ENCODE results near the gene COL7A1. TPM values are rescaled to one million over a fixed set of nuclear protein-coding genes. Genes with fewer than 3 reads are reported as not detected.
"Not testable (repeated sequence)": the region's sequence is repeated elsewhere in the genome, so short reads cannot be mapped to it uniquely, and the experiment has no call there.

COL7A1 gene
- total RNA-seq, 2 donors from 2014 or later: 0.73 to 0.94 TPM

DNA sequence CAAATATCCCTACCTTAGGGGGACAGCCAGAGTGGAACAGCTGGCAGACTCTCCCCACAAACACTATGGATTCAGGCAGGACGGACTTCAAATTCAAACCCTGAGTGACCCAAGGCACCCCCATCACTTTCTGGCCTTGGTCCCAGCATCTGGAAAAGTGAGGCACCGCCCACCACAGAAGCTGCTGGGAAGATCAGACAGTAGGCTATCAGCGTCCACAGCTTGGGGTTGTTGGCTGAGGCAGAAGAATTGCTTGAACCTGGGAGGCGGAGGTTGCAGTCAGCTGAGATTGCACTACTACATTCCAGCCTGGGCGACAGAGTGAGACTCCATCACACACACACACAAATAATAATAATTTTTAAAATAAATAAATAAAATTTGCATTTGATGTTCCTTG is 47.0 kb downstream of the COL7A1 start:
- DNase-seq (no peak), ATAC-seq (no peak)
- H3K9me3 ChIP-seq (ENCODE audit: control insufficient read depth, low read length, poor library complexity, severe bottlenecking): no peaks in the 10 kb centered on the region
- Mint-ChIP-seq H3K27ac (no peak overlapping the region), H3K4me1 (peaks cover 8% of the 10 kb centered on the region), H3K4me3 (no peak overlapping the region), H3K27me3 (no peaks in the 10 kb centered on the region), H3K36me3 (ENCODE audit: low read depth) (no peaks in the 10 kb centered on the region)

DNA sequence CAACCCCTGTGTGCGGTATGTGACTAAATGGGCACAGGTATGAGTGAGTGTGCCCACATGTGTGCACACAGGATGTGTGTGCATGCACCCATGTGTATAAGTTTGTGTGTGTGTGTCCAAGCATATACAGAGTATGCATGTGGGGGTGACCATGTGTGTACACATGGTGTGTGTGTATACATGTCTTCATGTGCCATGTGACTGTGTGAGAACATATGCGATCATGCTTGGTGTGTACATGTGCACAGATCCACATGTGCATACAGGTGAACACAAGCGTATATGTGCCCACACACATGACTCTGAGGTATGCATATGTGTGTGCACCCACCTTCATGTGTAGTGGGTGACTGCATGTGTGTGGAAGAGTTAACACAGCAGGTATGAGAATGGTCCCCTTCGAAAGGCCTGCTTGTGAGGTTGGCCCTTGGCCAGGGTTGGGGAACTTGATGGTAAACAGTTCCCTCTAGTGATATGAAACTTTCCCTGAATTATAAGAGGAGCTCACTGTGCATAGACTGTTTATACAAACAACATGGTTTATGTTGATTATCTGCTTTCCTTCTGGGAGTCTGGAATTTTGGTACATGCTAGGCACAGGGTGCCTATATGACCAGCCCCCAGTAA is 48.8 kb downstream of the COL7A1 start:
- Mint-ChIP-seq H3K27me3 (no peaks in the 10 kb centered on the region), H3K4me3 (no peak overlapping the region), H3K4me1 (peaks cover 8% of the 10 kb centered on the region), H3K36me3 (ENCODE audit: low read depth) (no peaks in the 10 kb centered on the region), H3K27ac (no peak overlapping the region)
- no peaks in the 10 kb centered on the region for H3K9me3 ChIP-seq (ENCODE audit: control insufficient read depth, low read length, poor library complexity, severe bottlenecking)
- DNase-seq (no peak), ATAC-seq (no peak)

DNA sequence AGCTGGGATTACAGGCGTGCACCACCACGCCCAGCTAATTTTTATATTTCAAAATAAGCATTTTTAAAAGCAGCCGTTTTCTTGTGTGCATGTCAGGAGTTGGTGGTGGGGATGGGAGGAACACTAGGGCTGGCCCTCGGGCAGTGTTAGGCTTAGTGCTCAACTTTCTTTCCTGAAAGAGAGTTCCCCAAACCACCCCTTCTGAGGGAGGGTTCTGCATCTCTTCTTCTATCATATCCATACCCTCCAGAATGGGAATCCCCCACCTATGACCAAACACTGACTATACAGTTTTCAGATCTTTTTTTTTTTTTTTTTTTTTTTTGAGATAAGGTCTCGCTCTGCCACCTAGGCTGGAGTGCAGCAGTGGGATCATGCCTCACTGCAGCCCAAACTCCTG is 51.0 kb downstream of the COL7A1 start:
- ATAC-seq: no peak
- no peak overlapping the region for H3K4me3 Mint-ChIP-seq

DNA sequence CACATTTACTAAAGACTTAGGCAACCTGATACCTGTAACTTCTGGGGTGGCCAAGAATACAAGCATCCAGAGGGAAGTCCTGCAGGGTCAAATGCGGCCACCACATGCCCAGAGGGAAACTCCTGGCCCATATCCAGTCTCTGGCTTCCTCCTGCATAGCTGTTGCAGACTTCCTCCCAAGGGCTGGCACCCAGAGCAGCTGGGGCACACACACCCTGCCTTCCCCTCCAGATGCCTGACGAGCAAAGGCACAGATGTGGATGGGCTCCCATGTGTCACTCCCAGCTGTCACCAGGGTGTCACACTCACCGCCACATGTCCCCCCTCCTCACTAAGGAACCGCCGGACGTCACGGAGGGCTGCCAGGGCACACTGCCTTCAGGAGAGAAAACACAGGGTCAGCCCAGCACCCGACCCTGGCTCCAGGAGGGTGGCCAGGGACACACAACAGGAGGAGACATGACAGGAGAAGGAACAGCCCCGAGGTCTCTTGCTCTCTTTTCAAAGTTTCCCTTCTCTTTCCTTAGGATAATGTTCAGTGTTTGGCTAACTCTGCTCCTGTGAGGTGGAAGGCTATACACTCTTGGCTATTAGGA is 51.8 kb downstream of the COL7A1 start:
- no peaks in the 10 kb centered on the region for H3K27me3 Mint-ChIP-seq
- DNase-seq (no peak), ATAC-seq (no peak)
- peaks cover 7% of the 10 kb centered on the region for H3K4me1 Mint-ChIP-seq
- no peaks in the 10 kb centered on the region for H3K36me3 Mint-ChIP-seq (ENCODE audit: low read depth)
- no peak overlapping the region for H3K27ac Mint-ChIP-seq
- H3K4me3 Mint-ChIP-seq: no peak overlapping the region
- no peaks in the 10 kb centered on the region for H3K9me3 ChIP-seq (ENCODE audit: control insufficient read depth, low read length, poor library complexity, severe bottlenecking)

More for the DNA sequence above, 51.0 kb downstream of the COL7A1 start:
- no peak for DNase-seq
- no peaks in the 10 kb centered on the region for H3K36me3 Mint-ChIP-seq (ENCODE audit: low read depth)
- no peaks in the 10 kb centered on the region for H3K9me3 ChIP-seq (ENCODE audit: control insufficient read depth, low read length, poor library complexity, severe bottlenecking)
- no peaks in the 10 kb centered on the region for H3K27me3 Mint-ChIP-seq
- H3K4me1 Mint-ChIP-seq: peaks cover 11% of the 10 kb centered on the region
- H3K27ac Mint-ChIP-seq: no peak overlapping the region

DNA sequence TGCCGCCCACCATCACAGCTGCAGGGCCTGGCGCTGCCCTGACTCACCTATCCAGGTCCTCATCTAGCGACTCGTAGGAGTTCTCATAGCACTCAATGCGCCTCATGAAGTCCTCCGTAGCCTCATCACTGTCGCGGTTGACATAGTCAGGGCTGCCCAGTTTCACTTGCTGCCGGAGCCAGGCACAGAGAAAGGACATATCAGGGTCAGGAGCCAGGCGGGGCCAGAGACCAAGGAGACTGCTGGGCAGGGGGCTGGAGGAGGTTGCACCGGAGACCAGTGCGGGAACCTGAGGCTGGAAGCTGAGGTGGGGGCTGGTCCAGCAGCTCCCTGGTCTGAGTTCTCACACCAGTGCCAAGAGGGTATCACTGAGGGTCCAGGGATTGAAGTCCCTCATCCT is 56.7 kb downstream of the COL7A1 start:
- Mint-ChIP-seq H3K4me1 (peaks cover 6% of the 10 kb centered on the region), H3K27ac (no peak overlapping the region), H3K36me3 (ENCODE audit: low read depth) (no peaks in the 10 kb centered on the region), H3K4me3 (no peak overlapping the region), H3K27me3 (no peaks in the 10 kb centered on the region)
- no peak for ATAC-seq
- DNase-seq: no peak
- no peaks in the 10 kb centered on the region for H3K9me3 ChIP-seq (ENCODE audit: control insufficient read depth, low read length, poor library complexity, severe bottlenecking)

DNA sequence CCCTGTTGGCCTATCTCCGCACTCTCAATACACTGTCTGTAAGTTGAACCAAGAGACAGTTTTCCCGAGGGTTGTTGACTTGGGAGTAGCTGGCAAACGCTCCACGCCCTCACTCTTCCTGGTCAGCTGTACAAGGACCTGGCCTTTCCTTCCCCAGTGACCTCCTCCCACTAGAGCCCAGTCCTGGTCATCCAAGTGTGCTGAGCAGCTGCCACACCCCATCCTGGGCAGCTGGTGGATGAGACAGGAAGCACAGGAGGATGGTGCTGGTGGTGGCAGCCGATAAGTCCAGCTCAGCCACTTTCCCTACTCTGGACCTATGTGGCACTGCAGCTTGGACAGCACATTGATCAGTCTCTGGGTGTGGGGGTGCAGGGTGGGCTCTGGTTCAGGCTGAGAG is 58.3 kb downstream of the COL7A1 start:
- DNase-seq (no peak), ATAC-seq (no peak)
- H3K4me1 Mint-ChIP-seq: peaks cover 6% of the 10 kb centered on the region
- no peaks in the 10 kb centered on the region for H3K27me3 Mint-ChIP-seq
- H3K4me3 Mint-ChIP-seq: no peak overlapping the region
- H3K9me3 ChIP-seq (ENCODE audit: control insufficient read depth, low read length, poor library complexity, severe bottlenecking): no peaks in the 10 kb centered on the region
- no peak overlapping the region for H3K27ac Mint-ChIP-seq
- H3K36me3 Mint-ChIP-seq (ENCODE audit: low read depth): no peaks in the 10 kb centered on the region

DNA sequence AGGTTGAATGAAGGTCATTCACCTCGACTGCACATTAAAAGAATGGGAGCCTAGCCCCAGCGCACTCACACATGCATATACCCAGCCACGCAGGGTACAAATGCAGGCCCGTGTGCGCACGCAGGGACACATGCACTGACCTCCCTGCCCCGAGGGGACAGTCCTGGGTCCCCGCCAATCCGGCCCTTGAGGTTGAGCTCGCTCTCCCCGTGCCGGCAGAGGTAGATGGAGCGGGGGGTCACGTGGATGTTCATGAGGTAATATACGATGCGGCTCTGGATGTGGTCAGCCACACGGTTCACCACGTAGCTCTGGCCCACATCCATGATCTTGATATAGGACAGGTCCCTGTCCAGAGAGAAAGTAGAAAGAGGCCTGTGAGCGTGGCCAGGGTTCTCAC is 59.0 kb downstream of the COL7A1 start:
- Mint-ChIP-seq H3K27ac (no peak overlapping the region), H3K27me3 (no peaks in the 10 kb centered on the region), H3K36me3 (ENCODE audit: low read depth) (no peaks in the 10 kb centered on the region), H3K4me3 (no peak overlapping the region), H3K4me1 (peaks cover 6% of the 10 kb centered on the region)
- no peaks in the 10 kb centered on the region for H3K9me3 ChIP-seq (ENCODE audit: control insufficient read depth, low read length, poor library complexity, severe bottlenecking)
- ATAC-seq: no peak
- no peak for DNase-seq

DNA sequence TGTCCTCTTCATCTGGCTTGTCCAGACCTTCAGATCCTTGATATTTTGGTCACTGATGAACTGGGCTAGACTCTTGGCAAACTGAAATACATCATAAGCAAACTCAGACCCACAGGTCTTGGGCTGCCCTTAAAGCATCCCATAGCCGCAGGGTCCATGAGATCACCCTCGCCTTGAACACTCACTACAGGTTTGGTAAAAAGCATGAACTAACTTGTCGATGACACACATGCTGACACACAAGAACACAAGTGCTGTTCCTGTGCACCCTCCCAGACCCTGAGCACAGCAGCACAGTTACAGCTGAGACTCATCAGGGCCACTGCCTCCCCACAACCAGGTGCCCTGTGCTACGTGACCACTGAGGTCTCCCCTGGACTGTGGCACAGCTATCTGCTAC is 59.6 kb downstream of the COL7A1 start:
- Mint-ChIP-seq H3K4me3 (no peak overlapping the region), H3K36me3 (ENCODE audit: low read depth) (no peaks in the 10 kb centered on the region), H3K27me3 (no peaks in the 10 kb centered on the region), H3K4me1 (peaks cover 6% of the 10 kb centered on the region), H3K27ac (no peak overlapping the region)
- ATAC-seq (no peak), DNase-seq (no peak)
- no peaks in the 10 kb centered on the region for H3K9me3 ChIP-seq (ENCODE audit: control insufficient read depth, low read length, poor library complexity, severe bottlenecking)

DNA sequence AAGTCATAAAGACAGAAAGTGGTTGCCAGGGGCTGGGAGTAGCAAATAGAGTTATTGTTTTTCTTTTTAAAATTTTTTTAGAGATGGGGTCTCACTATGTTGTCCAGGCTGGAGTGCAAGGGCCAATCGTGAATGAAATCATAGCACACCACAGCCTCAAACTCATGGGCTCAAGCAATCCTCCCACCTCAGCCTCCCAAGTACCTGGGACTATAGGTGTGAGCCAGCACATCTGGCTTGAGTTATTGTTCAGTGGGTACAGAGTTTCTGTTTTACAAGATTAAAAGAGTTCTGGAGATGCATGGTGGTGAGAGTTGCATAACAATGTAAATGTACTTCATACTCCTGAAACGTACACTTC is 62.2 kb downstream of the COL7A1 start:
- peaks cover 3% of the 10 kb centered on the region for H3K4me1 Mint-ChIP-seq
- H3K4me3 Mint-ChIP-seq: no peak overlapping the region
- peaks cover 2% of the 10 kb centered on the region for H3K36me3 Mint-ChIP-seq (ENCODE audit: low read depth)
- ATAC-seq: no peak
- DNase-seq: no peak
- no peaks in the 10 kb centered on the region for H3K27me3 Mint-ChIP-seq
- H3K9me3 ChIP-seq (ENCODE audit: control insufficient read depth, low read length, poor library complexity, severe bottlenecking): no peaks in the 10 kb centered on the region
- H3K27ac Mint-ChIP-seq: no peak overlapping the region

DNA sequence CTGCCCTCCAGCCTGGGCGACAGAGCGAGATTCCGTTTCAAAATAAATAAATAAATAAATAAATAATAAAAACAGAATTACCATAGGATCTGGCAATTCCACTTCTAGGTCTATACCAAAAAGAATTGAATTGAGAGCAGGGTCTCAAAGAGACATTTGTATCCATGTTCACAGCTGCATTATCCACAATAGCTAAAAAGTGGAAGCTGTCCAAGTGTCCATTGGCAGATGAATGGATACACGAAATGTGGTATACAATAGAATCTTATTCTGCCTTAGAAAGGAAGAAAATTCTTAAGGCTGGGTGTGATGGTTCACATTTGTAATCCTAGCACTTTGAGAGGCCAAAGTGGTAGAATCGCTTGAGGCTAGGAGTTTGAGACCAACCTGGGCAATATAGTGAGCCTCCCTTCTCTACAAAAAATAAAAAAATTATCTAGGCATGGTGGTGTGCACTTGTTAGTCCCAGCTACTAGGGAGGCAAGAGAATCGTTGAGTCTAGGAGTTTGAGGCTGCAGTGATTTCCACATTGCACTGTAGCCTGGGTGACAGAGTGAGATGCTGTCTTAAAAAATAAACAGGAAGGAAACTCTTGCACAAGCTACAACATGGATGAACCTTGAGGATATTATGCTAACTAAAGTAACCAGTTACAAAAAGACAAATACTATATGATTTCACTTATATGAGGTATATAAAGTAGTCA is 62.7 kb downstream of the COL7A1 start:
- H3K27me3 Mint-ChIP-seq: no peaks in the 10 kb centered on the region
- H3K4me3 Mint-ChIP-seq: no peak overlapping the region
- ATAC-seq (no peak), DNase-seq (no peak)
- H3K9me3 ChIP-seq (ENCODE audit: control insufficient read depth, low read length, poor library complexity, severe bottlenecking): no peaks in the 10 kb centered on the region
- no peak overlapping the region for H3K27ac Mint-ChIP-seq
- H3K36me3 Mint-ChIP-seq (ENCODE audit: low read depth): peaks cover 2% of the 10 kb centered on the region
- H3K4me1 Mint-ChIP-seq: peaks cover 3% of the 10 kb centered on the region

DNA sequence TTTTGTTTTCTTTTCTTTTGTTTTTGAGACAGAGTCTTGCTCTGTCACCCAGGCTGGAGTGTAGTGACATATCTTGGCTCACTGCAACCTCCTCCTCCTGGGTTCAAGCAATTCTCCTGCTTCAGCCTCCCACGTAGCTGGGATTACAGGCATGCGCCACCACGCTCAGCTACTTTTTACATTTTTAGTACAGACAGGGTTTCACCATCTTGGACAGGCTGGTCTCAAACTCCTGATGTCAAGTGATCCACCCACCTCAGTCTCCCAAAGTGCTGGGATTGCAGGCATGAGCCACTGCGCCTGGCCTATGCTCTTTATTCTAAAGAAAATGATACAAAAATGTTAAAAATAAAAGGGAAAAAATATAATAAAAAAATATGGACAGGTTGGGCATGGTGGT is 64.4 kb downstream of the COL7A1 start:
- not testable (repeated sequence) for H3K36me3 Mint-ChIP-seq (ENCODE audit: low read depth); H3K27ac Mint-ChIP-seq; H3K4me3 Mint-ChIP-seq; H3K4me1 Mint-ChIP-seq; DNase-seq; H3K27me3 Mint-ChIP-seq; H3K9me3 ChIP-seq (ENCODE audit: control insufficient read depth, low read length, poor library complexity, severe bottlenecking); ATAC-seq

DNA sequence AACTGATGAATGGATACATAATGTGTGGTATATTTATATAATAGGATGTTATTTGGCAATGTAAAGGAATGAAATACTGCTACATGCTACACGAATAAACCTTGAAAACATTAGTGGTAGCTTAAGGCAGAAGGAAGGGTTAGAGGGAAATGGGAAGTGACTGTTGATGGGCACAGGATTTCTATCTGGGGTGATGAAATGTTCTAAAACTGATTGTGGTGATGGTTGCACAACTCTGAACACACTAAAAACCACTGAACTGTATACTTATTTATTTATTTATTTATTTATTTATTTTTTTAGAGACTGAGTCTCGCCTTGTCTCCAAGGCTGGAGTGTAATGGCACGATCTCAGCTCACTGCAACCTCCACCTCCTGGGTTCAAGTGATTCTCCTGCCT is 66.4 kb downstream of the COL7A1 start:
- Mint-ChIP-seq H3K27me3 (no peaks in the 10 kb centered on the region), H3K27ac (no peak overlapping the region), H3K4me3 (no peak overlapping the region), H3K4me1 (peaks cover 4% of the 10 kb centered on the region), H3K36me3 (ENCODE audit: low read depth) (peaks cover 2% of the 10 kb centered on the region)
- no peak for DNase-seq
- H3K9me3 ChIP-seq (ENCODE audit: control insufficient read depth, low read length, poor library complexity, severe bottlenecking): no peaks in the 10 kb centered on the region
- ATAC-seq: no peak

DNA sequence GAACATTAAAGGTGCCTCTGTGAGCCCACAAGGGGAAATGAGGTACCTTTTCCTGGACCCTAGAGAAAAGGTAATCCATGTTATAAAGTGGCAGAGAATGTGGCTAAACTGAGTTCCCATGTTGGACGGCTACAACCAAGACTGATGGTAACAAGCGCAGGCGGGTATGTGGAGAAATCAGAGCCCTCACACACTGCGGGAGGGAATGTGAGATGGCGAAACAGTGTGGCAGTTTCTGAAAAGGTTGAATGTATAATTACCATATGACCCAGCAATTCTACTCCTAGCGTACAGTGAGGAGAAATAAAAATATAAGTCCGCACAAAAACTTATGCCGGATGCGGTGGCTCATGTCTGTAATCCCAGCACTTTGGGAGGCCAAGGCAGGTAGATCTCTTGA is 67.1 kb downstream of the COL7A1 start:
- no peaks in the 10 kb centered on the region for H3K27me3 Mint-ChIP-seq
- DNase-seq: no peak
- H3K9me3 ChIP-seq (ENCODE audit: control insufficient read depth, low read length, poor library complexity, severe bottlenecking): no peaks in the 10 kb centered on the region
- H3K36me3 Mint-ChIP-seq (ENCODE audit: low read depth): peaks cover 2% of the 10 kb centered on the region
- peaks cover 4% of the 10 kb centered on the region for H3K4me1 Mint-ChIP-seq
- no peak overlapping the region for H3K4me3 Mint-ChIP-seq
- no peak for ATAC-seq
- H3K27ac Mint-ChIP-seq: no peak overlapping the region

DNA sequence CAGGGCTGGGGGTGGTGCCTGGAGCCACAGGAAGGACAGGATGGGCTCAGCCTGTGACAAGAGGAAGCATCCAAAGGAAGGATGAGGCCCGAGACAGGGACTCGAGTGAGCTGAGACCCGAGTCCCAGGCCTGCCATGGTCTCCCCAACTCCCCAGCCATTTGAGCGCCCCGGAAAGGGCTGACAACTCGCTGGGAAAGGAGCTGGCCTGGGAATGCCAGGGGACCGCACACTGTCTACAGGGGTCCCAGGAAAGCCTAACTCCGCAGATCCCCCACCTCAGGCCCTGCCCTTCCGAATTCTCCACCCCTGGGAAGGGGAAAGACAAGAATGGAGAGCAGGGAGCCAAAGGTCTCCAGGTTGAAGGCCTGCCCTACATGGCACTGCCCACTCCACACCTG is 70.2 kb downstream of the COL7A1 start:
- DNase-seq: no peak
- H3K36me3 Mint-ChIP-seq (ENCODE audit: low read depth): peaks cover 2% of the 10 kb centered on the region
- H3K9me3 ChIP-seq (ENCODE audit: control insufficient read depth, low read length, poor library complexity, severe bottlenecking): no peaks in the 10 kb centered on the region
- no peak for ATAC-seq
- no peak overlapping the region for H3K27ac Mint-ChIP-seq
- no peak overlapping the region for H3K4me3 Mint-ChIP-seq
- H3K4me1 Mint-ChIP-seq: peaks cover 5% of the 10 kb centered on the region
- H3K27me3 Mint-ChIP-seq: no peaks in the 10 kb centered on the region

Measured in T-helper 17 cell (primary cell).